Stimulated activated CD8-positive, alpha-beta memory T cell treated with anti-CD3 and anti-CD28 coated beads, Interleukin-4, amount 100 ng/mL, for 48 hours (primary cell): Measurements from ENCODE around the gene CUX1.

Source experiments
- DNase-seq: peaks from one replicate; pipeline ENCODE4 v3.0.0-alpha.2; 2020

The CUX1 gene

GRCh38 chr7:102261451-102261850 is 444.0 kb downstream of the CUX1 start:
- DNase-seq, result no peak

- no peak for DNase-seq
These were observed 445.1 kb downstream of the CUX1 start for GRCh38 chr7:102262546-102262945.

GRCh38 chr7:102264367-102264891 is 447.0 kb downstream of the CUX1 start:
- DNase-seq, result no peak

GRCh38 chr7:102266541-102266940 is 449.1 kb downstream of the CUX1 start:
- DNase-seq, result no peak

DNA sequence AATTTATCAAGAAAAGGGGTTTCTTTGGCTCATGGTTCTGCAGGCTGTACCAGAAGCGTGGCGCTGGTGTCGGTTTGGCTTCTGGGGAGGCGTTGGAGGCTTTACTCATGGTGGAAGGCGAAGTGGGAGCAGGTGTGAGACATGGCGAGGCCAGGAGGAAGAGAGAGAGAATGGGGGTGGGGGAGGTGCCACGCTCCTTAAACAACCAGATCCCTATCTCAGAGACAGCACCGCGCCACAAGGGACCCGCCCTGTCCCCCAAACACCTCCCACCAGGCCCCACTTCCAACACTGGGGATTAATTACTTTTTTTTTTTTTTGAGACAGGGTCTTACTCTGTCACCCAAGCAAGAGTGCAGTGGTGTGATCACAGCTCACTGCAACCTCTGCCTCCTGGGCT is 451.2 kb downstream of the CUX1 start:
- no peak for DNase-seq

DNA sequence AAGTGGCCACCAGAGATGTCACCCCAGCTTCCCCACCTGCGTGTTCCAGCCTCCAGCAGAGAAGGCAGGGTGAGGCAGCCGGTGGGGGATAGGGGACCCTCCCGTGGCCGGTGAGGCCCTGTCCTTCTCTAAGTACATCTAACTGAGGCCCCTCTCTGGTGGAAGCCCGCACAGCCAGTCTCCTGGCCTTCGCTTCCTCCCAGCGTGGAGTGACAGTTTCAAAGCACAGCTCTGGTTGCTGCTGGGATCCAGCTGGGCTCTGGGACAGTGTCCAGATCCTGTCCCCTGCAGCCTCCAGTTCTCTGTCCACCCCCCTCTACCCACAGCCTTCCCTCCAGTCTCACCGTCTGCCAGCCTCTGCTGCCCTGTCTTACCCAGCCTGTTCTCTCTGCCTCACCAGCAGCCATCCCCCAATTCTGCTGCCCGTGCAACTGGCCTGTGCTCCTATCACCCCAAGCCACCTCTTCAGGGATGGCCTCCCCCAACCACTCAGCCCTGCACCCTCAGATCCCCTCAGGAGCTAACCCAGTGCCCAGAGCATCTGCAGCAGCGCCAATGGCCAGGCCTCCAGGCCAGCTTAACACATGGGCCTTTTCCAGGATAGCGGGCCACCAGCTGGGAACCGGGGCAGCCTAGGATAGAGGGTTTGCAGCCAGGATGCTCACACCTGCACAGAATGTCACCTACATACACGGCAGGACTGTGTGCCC is 452.9 kb downstream of the CUX1 start:
- no peak for DNase-seq

DNA sequence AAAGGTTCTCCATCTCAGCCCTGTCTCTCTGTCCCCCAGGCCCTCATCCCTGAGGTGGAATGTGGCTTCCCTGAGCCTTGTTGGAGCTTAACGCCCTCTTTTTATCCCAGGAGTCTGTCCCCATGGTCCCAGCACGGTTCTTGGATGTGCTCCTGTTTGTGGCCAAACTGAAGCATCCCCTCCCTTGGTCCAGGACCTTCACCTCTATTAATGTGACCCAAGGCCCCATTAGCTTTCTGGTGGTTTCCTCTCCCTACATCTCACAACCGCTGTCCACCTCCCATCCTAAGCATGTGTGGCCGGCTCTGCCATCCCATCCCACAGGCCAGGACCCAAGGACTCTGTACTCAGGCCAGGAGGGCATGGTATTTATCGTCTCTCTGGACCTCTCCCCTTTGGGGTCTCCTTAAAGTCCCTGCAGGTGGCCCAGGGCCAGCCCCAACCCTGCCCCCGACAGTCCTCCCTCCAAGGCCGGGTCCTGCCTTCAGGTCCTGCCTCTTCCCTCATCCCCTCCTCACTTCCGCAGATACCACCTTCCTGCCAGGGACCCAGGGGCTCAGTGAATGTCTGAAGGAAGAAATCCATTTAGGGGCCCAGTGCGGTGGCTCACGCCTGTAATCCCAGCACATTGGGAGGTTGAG is 453.9 kb downstream of the CUX1 start:
- no peak for DNase-seq

DNA sequence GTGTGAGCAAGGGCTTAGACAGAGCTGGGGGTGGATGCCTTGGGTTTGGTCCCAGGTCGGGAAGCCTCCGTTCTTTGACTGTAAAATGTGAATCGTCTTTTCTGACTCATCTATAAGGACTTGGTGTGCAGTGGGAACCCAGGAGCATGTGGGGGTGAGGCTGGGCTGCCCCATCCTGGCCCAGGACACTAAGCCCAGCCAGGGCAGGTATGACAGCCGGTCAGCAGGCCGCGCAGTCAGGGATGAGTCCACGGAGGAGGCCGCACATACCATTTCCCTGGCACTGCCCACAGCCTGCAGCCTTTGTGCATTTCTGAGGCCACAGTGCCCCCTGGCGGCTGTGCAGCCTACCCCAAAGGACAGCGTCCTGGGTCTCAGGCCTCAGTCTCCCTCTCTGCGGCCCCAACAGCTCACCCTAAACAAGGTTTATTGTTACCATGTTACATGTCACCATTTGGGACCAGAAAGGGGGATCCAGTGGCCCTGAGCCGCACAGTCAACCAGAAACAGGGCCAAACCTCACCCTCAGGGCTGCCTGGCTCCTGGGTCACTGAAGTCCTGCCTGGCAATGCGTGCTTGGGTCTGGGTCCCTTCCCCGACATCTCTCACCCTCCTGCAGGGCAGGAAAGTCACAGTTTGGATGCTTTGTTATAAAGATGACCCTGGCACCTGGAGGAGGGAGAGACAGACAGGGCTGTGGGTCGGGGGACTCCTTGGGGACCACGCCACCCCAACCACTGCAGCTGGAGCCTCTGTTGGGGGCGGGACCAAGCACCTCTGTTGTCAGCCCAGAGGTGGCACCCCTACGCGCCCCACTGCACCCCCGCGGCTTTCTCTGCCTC is 454.9 kb downstream of the CUX1 start:
- DNase-seq, result peak; percentile 90

GRCh38 chr7:102272917-102273748 is 455.7 kb downstream of the CUX1 start:
- DNase-seq, result no peak

DNA sequence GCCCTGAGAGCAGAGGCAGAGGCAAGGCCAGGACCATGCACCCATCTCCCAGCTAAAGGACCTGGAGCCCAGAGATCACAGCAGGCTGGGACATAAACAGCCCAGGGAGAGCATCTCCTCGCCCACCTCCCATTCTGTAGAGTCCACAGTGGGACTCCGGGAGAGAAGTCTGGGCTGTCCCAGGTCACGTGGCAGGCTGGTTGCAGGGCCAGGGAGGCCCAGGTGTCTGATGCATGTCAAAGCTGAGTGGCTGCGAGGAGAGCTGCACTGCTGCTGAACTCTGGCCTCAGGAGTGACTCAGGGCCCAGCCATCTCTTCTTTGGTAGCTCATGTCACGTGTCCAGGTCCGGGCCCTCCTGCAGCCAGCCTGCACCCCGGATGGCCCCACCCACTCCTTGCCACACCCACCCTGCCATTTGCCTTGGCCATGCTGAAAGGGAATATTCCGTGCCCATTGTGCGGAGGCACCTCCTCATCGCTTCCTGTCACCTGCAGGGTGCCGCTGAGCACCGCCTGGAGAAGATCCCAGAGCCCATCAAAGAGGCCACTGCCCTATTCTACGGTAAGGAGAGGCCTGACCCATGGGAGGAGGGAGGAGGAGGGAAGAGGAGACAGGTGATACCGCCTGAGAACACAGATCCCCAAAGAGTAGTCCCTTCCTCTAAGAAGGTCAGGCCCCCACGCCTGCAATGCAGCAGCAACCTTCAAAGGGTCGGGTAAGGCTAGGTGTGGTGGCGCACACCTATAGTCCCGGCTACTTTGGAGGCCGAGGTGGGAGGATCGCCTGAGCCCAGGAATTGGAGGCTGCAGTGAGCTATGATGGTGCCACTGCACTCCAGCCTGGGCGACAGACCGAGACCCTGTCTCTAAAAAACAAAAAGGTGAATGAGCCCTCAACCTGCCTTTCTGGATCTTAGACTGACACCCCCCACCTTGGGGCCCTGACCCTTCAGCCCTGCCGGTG is 456.6 kb downstream of the CUX1 start:
- DNase-seq, result no peak

- DNase-seq, result no peak
These were observed 457.8 kb downstream of the CUX1 start for GRCh38 chr7:102275123-102275703.

DNA sequence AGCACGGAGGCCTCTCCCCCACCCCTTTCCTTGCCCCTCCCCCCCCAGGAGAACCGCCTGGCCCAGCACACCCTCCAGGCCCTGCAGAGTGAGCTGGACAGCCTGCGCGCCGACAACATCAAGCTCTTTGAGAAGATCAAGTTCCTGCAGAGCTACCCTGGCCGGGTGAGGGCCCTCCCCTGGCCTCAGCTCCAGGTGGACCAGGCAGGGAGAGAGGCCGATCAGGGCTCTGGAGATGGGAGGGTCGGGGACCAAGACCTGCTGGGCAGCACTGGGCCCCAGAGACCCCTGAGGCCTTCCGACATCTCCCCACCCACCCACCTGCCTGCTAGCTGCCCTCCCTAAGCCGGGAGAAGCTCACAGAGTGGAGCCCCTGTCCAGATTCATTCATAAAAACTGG is 460.5 kb downstream of the CUX1 start:
- DNase-seq, result no peak

DNA sequence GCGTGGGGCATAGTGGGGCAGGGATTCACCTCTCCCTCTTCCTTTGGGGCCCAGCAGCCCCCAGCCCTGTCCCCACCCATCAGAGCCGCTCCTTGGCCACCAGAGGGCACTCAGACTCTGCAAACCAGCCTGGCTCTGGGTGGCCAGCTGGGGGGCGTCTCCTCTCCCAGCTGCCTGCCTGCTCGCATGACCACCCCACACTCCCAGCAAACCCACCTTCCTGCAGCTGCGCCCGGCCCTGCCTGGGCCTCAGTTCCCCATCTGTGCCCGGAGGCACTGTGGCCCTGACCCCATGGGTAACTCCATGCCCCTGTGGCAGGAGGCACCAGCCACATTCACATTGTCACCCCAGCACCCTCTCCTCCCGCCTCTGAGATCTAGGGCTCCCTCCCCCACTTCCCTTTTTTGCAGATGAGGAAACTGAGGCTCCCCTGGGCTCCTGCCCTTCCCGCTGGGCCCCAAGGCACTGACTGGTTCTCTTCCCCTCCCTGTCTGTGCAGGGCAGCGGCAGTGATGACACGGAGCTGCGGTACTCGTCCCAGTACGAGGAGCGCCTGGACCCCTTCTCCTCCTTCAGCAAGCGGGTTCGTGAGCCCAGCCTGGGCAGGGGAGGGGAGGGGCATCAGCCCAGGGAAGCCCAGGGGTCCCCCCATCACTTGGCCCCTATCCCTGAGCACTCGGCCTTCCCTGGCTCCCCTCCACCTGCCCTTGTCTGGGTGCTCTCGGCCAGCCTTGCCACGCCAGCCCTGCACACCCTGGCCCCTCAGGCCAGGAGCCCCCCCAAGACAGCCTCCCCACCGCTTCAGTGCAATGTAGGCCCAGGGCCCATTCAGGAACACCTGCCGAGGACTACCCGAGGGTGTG is 462.3 kb downstream of the CUX1 start:
- DNase-seq, result peak; percentile 73

DNA sequence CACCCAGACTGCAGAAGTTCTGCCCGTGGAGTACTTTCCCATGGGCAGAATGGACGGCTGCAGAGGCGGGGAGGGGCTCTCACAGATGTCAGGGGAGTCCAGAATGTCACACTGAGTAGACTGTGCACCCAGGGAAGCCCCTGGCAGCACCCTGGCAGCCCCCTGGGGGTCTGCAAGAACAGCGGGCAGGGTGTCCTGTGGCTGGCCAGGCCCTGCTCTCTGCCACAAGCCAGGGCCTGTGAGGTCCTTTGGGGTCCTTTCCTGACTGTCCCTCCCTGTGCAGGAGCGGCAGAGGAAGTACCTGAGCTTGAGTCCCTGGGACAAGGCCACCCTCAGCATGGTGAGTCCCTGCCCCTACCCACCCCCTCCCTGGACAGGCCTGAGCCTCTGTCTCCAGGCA is 463.1 kb downstream of the CUX1 start:
- no peak for DNase-seq

DNA sequence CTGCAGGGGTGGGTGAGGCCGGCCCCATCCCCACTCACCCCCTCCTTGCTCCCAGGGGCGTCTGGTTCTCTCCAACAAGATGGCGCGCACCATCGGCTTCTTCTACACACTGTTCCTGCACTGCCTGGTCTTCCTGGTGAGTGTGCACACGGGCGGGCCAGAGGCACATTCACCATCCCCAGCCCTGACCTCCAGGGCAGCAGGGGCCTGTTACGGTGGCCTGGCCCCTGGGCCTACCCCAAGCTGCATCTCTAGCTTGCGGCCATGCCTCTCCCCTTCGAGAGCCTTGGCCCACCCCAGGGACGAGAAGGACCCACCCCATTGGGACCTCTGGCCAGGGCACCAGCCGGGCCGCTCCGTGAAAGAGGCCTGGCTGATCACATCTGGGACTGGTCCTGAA is 464.4 kb downstream of the CUX1 start:
- no peak for DNase-seq

DNA sequence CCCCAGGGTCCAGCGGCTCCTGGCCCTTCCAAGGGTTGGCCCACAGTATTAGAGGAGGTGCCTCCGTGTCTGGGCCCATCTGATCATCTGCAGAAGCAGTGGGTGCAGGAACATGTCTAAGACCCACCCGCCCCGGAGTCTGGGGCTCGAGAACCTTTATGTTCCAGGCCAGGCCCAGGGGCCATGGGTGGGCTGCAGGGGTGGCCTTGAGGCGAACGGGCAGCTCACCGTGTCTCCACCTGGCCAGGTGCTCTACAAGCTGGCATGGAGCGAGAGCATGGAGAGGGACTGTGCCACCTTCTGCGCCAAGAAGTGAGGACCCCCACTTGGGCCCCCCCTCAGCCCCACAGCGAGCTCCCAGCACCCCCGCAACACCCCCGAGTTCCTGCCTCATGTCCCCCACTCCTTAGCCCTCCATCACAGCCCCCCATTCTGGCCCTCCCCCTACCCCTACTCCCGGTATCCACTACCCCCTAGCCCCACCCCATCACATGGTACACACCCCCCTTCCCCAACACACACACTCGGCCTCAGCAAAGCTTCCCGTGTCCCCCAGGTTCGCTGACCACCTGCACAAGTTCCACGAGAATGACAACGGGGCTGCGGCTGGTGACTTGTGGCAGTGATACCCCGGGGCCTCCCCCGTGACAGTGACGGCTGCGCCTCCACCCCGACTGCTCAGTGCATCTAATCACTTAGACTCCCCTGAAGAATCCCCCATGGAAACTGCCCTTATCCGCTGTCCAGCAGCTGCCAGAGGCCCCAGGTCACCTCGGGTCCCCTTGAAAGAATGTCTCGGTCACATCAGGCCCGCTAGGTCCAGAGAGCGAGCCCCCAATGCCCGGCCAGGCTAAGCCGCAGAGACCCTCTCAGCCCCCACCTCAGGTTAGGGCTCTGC is 465.3 kb downstream of the CUX1 start:
- DNase-seq, result no peak

GRCh38 chr7:102283477-102284189 is 466.2 kb downstream of the CUX1 start:
- DNase-seq, result no peak

DNA sequence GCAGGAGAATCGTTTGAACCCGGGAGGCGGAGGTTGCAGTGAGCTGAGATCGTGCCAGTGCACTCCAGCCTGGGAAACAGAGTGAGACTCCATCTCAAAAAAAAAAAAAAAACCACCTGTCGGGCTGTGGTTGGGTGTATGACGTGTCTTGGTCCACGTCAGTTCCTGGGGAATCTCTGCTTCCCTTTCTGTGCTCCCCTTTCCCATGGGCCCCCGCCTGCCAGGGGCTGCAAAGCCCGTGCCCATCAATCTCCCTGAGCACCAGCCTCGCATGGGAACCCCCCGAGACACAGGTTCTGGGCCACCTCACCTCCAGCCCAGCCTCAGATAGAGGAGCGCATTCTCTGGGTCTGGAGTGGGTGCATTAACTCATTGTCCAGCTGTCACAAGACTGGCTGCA is 467.0 kb downstream of the CUX1 start:
- DNase-seq, result no peak
